GM19035 (cell line): ENCODE measurements around the gene PCDHB6.
"Not testable (repeated sequence)": the region's sequence is repeated elsewhere in the genome, so short reads cannot be mapped to it uniquely, and the experiment has no call there.

Source experiments
- ATAC-seq: cut with Tn5 transposase; IDR thresholded peaks from one replicate; pipeline ENCODE4 v1.9.1; 2021; ENCODE audit not compliant: unreplicated experiment

Gene PCDHB6

DNA sequence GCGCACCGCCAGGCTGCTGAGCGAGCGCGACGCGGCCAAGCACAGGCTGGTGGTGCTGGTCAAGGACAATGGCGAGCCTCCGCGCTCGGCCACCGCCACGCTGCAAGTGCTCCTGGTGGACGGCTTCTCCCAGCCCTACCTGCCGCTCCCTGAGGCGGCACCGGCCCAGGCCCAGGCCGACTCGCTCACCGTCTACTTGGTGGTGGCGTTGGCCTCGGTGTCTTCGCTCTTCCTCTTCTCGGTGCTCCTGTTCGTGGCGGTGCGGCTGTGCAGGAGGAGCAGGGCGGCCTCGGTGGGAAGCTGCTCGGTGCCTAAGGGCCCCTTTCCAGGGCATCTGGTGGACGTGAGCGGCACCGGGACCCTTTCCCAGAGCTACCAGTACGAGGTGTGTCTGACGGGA is 51.8 kb downstream of the PCDHB6 start:
- not testable (repeated sequence) for ATAC-seq
